ENCODE results near the gene CGNL1.

GRCh38 chr15:57502116-57502515, 125.8 kb downstream of the CGNL1 start:
- TF ChIP-seq CTCF (conservative IDR thresholded peaks at IDR 0.05) (no peak), EZH2 (IDR thresholded peaks at IDR 0.05; ENCODE audit: low read depth) (no peak)
